ENCODE results near the gene SMIM29. TPM values are rescaled to one million over a fixed set of nuclear protein-coding genes. Genes with fewer than 3 reads are reported as not detected.

Gene SMIM29

GRCh38 chr6:34196833-34197195 lies 52.0 kb downstream of the SMIM29 start:
- no peaks in the 10 kb centered on the region for H3K27me3 ChIP-seq (ENCODE audit: insufficient read depth, poor library complexity, severe bottlenecking)
- peak overlapping the region; percentile 48 for H3K4me3 ChIP-seq (replicated peaks; ENCODE audit: insufficient read depth, low read length)
- no peak for DNase-seq (ENCODE audit: low read depth in 1 of 2, low spot score in 1 of 2)
- TF ChIP-seq, protein P1, sequence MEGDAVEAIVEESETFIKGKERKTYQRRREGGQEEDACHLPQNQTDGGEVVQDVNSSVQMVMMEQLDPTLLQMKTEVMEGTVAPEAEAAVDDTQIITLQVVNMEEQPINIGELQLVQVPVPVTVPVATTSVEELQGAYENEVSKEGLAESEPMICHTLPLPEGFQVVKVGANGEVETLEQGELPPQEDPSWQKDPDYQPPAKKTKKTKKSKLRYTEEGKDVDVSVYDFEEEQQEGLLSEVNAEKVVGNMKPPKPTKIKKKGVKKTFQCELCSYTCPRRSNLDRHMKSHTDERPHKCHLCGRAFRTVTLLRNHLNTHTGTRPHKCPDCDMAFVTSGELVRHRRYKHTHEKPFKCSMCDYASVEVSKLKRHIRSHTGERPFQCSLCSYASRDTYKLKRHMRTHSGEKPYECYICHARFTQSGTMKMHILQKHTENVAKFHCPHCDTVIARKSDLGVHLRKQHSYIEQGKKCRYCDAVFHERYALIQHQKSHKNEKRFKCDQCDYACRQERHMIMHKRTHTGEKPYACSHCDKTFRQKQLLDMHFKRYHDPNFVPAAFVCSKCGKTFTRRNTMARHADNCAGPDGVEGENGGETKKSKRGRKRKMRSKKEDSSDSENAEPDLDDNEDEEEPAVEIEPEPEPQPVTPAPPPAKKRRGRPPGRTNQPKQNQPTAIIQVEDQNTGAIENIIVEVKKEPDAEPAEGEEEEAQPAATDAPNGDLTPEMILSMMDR (IDR thresholded peaks at IDR 0.05; ENCODE audit: insufficient read depth, low read length): no peak
- TF ChIP-seq SPI1 (IDR thresholded peaks at IDR 0.05; ENCODE audit: borderline replicate concordance, low read depth) (no peak), REST (IDR thresholded peaks at IDR 0.05; ENCODE audit: insufficient replicate concordance, low read depth) (no peak), GABPA (IDR thresholded peaks at IDR 0.05; ENCODE audit: low read depth) (no peak), POLR2AphosphoS5 (IDR thresholded peaks at IDR 0.05; ENCODE audit: low read depth) (no peak)
- no peak overlapping the region for H3K27ac ChIP-seq (replicated peaks)

Small RNA genes within 50 kb of the gene (microRNA-seq; reads per million reads assigned to microRNA genes)
- not detected for gene MIR6835

Data from HL-60 (cell line).